Fibroblast of pulmonary artery (primary cell): ENCODE measurements around the gene ACAD10.
"Not testable (repeated sequence)": the region's sequence is repeated elsewhere in the genome, so short reads cannot be mapped to it uniquely, and the experiment has no call there.

Source experiments
- DNase-seq: peaks from one replicate; pipeline ENCODE4 v3.0.0-alpha.2; 2010; ENCODE audit warnings: low read depth
- H3K4me3 ChIP-seq: replicated peaks from 2 replicates; pipeline ENCODE4 v1.5.1; 2011; ENCODE audit warnings: low read depth, mild to moderate bottlenecking, control low read depth, low read length, moderate library complexity
- TF ChIP-seq, protein P1 (sequence below): IDR thresholded peaks from 2 replicates; pipeline ENCODE4 v1.5.1; 2011; ENCODE audit warnings: mild to moderate bottlenecking, control low read depth, low read length, inconsistent platforms; ENCODE audit errors: missing control alignments

The ACAD10 gene

DNA sequence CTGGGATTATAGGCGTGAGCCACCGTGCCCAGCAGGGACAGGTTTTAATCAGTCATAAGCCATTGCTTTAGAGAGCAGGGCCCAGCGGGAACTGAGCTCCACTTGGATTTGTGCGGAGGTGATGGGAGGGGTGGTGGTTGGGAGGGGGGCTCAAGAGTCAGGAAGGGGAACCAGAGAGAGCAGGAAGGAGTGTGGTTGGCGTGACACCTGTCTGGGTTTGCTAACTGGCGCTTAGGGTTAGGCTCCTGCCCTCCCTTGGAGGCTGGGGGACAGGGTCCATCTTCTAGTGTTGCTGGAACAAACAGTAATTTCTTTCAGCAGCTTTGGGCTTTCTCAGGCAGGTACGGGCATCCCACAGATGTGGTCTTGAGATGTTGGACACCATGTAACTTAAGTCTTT, 73.4 kb downstream of the ACAD10 start:
- no peak for DNase-seq
- H3K4me3 ChIP-seq = no peak overlapping the region
- TF ChIP-seq, protein P1, sequence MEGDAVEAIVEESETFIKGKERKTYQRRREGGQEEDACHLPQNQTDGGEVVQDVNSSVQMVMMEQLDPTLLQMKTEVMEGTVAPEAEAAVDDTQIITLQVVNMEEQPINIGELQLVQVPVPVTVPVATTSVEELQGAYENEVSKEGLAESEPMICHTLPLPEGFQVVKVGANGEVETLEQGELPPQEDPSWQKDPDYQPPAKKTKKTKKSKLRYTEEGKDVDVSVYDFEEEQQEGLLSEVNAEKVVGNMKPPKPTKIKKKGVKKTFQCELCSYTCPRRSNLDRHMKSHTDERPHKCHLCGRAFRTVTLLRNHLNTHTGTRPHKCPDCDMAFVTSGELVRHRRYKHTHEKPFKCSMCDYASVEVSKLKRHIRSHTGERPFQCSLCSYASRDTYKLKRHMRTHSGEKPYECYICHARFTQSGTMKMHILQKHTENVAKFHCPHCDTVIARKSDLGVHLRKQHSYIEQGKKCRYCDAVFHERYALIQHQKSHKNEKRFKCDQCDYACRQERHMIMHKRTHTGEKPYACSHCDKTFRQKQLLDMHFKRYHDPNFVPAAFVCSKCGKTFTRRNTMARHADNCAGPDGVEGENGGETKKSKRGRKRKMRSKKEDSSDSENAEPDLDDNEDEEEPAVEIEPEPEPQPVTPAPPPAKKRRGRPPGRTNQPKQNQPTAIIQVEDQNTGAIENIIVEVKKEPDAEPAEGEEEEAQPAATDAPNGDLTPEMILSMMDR = no peak

DNA sequence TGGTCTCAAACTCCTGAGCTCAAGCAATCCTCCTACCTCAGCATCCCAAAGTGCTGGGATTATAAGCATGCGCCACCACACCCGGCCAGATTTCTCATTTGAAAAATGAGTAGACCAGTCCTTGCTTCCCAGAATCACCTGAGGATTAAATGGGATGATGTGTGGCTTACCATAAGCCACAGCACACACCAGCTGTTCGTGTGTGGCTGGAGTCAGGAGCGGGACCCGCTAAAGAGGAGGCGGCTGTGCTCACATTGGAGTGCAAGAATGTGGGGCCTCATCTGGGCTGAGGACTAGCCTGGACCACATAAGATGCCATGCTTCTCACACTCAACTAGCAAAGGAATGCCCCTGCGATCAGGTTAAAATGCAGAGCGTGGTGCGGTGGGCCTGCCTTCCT, 74.1 kb downstream of the ACAD10 start:
- no peak overlapping the region for H3K4me3 ChIP-seq
- no peak for DNase-seq
- TF ChIP-seq, protein P1 = no peak

DNA sequence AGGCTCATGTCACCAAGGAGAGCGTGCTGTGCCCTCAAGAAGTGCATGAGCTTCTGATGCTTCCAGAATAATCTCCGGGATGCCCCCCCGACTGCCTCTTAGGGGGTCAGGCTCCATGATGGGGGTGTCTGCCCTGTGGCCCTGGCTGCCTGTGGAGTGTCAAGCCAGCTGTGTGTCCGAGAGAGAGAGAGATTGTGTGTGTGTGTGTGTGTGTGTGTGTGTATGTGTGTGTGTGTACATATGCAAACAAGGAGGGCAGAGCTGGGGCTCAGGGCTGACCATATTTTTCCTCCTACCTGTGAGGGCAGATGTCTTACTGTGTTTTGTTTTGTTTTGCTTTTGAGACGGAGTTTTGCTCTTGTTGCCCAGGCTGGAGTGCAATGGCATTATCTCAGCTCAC, 75.2 kb downstream of the ACAD10 start:
- no peak for DNase-seq
- no peak overlapping the region for H3K4me3 ChIP-seq
- TF ChIP-seq, protein P1 = no peak

DNA sequence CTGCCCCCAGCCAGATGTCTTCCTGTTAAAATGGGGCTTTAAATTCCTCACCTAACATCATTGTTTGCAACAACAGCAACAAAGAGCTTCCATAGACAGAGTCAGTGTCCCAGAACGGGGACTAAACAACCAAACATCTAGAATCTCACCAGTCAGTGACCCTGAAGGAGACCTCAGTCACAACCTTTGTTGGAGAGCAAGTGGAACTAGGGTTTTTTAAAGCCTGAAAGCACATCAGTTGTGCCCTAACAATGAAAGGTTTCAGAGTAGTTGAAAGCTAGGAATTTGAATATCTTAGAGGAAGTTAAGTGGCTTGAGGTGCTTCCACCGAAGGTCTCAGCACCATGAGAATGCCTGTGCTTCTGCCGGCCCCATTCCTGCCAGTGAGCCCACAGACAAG, 75.9 kb downstream of the ACAD10 start:
- TF ChIP-seq, protein P1 = no peak
- H3K4me3 ChIP-seq = no peak overlapping the region
- no peak for DNase-seq

DNA sequence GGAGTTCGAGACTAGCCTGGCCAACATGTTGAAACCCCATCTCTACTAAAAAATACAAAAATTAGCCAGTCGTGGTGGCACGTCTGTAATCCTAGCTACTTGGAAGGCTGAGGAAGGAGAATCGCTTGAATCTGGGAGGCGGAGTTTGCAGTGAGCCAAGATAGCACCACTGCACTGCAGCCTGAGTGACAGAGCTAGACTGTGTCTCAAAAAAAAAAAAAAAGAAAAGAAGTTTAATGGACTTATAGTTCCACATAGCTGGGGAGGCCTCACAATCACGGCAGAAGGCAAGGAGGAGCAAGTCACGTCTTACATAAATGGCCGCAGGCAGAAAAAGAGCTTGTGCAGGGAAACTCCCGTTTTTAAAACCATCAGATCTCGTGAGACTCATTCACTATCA, 77.7 kb downstream of the ACAD10 start:
- DNase-seq = not testable (repeated sequence)

DNA sequence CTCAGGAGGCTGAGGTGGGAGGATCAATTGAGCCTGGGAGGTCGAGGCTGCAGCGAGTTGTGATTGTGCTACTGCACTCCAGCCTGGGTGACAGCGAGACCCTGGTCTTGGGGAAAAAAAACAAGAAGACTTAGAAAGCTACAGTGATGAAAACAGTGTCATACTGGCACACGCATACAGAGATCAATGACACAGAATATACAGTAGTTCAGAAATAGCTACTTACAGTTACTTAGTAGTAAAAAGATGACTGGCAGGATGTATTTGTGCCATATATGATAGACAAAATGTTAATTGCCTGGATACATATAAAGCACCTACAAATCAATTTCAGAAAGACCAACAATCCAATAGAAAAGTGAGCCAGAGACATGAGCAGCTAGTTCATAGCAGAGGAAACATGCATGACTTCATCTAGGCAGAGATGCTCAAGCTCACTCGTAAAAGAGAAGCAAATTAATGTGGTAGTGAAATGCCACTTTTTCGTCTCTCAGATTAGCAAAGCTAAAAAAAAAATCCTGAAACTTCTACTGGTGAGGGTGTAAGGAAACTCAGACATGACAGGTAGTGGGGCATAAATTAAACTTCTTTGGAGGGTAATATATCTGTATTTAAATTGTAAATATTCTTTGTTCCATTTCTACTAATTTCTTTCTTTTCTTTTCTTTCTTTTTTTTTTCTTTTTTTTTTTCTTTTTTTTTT, 78.4 kb downstream of the ACAD10 start:
- DNase-seq = no peak
- TF ChIP-seq, protein P1 = no peak
- H3K4me3 ChIP-seq = no peak overlapping the region

More for the DNA sequence above, 77.7 kb downstream of the ACAD10 start:
- not testable (repeated sequence) for H3K4me3 ChIP-seq

DNA sequence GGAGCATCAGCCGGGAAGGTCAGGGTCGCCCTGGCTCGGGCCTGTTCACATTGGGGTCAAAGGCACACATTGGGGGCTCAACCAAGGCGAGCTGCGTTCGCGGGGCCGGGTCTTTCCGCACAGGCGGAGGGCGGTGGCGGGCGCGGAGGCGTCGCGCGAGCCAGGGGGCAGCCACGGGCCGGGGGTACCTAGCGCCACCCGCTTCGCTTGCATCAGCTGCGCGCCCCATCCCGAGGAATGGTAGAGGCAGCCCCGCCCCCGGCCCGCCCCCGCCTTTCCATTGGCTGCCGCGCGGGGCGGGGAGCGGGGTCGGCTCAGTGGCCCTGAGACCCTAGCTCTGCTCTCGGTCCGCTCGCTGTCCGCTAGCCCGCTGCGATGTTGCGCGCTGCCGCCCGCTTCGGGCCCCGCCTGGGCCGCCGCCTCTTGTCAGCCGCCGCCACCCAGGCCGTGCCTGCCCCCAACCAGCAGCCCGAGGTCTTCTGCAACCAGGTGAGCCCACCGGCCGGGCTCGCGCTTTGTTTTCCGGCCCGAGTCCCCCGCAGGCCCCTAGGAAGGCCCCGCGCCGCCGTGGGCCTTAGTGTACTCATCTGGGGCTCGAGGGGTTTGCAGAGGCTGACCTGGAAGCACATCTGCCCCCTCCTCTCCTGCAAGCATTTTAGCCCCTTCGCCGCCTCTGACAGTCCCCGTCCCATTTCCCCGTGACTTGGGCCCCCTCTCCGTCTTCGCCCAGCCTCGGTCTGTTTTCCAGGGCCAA, 80.9 kb downstream of the ACAD10 start, which contains the start of gene ALDH2:
Gene ALDH2, plus strand, starts transcription at position 326 of the 754 bp plus-strand sequence. Its CDS starts 50 bp downstream, at position 376.
- H3K4me3 ChIP-seq = peak within 1 kb of the TSS; percentile 83
- DNase-seq = peak; percentile 53
- TF ChIP-seq, protein P1 = no peak
